ENCODE results near the gene TENM4.

TENM4 gene

DNA sequence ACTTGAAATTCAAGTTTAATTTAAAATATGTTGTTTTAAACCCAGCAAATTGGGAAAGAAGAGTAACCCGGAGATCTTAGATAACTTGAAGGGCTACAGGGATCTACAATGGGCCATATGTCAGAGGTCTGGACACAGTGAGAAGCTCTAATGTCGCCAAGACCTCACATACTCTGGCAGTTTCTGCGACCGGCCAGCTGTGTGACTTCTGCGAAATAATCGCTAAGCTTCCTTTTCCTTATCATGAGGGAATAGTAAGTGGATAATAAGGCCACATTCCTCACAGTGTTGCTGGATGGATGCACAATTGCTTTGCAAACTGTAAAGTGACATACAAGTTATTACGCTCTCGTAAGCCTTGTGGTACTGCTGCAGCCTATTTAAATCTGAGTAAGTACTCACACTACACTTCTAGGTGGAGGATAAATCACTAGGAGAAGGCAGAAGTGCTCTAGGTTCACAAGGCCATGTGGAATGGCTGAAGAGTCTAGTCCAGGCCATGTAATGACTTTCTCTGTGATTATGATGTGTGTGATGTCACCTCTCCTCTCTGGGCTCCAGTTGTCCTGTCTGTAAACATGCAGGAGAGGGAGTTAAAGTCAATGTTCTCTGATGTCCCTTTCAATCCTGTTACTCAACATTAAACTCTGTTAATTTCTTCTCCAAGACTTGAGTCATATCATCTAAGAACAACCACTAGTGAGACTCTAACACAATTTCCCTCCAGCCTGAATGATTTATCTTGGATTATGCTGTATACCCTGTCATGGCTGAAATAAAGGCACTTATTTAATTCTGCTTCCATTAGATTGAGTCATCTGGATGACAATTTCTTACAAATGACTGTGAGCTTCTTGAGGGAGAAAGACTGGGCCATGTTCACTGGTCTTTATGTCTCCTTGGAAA, 673.5 kb downstream of the TENM4 start:
- ChIA-PET POLR2A (no interaction called here), CTCF (interaction anchor here (1.0 kb wide), 1 partner anchor 72 kb away, joined by 3 read pairs; no protein-coding TSS in a partner anchor)
- TF ChIP-seq, protein P1, sequence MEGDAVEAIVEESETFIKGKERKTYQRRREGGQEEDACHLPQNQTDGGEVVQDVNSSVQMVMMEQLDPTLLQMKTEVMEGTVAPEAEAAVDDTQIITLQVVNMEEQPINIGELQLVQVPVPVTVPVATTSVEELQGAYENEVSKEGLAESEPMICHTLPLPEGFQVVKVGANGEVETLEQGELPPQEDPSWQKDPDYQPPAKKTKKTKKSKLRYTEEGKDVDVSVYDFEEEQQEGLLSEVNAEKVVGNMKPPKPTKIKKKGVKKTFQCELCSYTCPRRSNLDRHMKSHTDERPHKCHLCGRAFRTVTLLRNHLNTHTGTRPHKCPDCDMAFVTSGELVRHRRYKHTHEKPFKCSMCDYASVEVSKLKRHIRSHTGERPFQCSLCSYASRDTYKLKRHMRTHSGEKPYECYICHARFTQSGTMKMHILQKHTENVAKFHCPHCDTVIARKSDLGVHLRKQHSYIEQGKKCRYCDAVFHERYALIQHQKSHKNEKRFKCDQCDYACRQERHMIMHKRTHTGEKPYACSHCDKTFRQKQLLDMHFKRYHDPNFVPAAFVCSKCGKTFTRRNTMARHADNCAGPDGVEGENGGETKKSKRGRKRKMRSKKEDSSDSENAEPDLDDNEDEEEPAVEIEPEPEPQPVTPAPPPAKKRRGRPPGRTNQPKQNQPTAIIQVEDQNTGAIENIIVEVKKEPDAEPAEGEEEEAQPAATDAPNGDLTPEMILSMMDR (IDR thresholded peaks at IDR 0.05; ENCODE audit: control extremely low read depth, extremely low read depth, low read depth, missing control alignments) = no peak
- DNase-seq (ENCODE audit: extremely low spot score) = no peak

DNA sequence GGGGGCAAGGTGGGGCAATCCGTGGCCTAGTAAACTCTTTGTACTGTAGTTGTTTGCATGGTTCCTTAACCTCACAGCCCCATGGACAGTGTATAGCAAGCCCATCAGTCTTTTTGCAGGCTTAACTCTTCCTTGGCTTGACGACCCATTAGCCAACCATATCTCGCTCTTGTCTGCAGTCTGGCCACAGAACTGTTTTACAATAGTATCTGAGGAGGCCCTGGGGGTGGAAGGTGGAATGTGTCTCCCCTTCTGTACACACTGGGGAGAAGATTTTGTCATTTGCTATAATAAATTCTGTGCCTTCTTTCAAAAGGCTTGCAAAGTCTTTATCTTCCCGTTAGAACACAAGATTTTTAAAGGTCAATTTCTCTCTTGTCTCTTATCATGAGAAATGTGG, 675.9 kb downstream of the TENM4 start:
- CTCF ChIA-PET = no interaction called here
- POLR2A ChIA-PET = no interaction called here

GRCh38 chr11:78763664-78764063, 677.2 kb downstream of the TENM4 start:
- ChIA-PET POLR2A (no interaction called here), CTCF (interaction anchor here (1.0 kb wide), 1 partner anchor 11 kb away, joined by 3 read pairs; no protein-coding TSS in a partner anchor)
- DNase-seq (ENCODE audit: extremely low spot score) = no peak
- TF ChIP-seq, protein P1 (IDR thresholded peaks at IDR 0.05; ENCODE audit: control extremely low read depth, extremely low read depth, low read depth, missing control alignments) = no peak

More for the DNA sequence above, 675.9 kb downstream of the TENM4 start:
- TF ChIP-seq, protein P1 (IDR thresholded peaks at IDR 0.05; ENCODE audit: control extremely low read depth, extremely low read depth, low read depth, missing control alignments) = no peak
- no peak for DNase-seq (ENCODE audit: extremely low spot score)

DNA sequence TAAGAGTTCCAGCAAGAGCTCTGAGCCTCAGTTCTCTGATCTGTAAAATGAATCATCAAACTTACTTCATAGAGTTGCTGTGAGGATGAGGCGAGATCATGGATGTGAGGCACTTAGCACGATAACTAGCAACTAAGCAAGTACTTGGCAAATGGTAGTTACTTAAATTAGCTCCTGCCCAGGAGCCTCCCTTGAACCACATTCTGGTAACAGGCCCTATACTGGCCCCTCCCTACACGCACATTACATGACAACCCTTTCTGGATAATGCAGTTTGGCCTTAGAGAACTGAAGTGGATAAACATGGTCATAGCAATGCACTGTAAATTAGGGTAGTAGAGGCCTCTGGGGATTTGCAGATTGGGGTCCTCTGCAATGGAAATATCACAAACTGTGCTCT, 678.7 kb downstream of the TENM4 start:
- TF ChIP-seq, protein P1 (IDR thresholded peaks at IDR 0.05; ENCODE audit: control extremely low read depth, extremely low read depth, low read depth, missing control alignments) = no peak
- DNase-seq (ENCODE audit: extremely low spot score) = no peak
- POLR2A ChIA-PET = no interaction called here
- CTCF ChIA-PET = interaction anchor here (1.1 kb wide), 2 partner anchors 48 to 116 kb away, joined by 3 read pairs; no protein-coding TSS in a partner anchor

GRCh38 chr11:78759071-78759470, 681.8 kb downstream of the TENM4 start:
- ChIA-PET CTCF (interaction anchor here (1.1 kb wide), 1 partner anchor 113 kb away, joined by 3 read pairs; no protein-coding TSS in a partner anchor), POLR2A (no interaction called here)
- TF ChIP-seq, protein P1 (IDR thresholded peaks at IDR 0.05; ENCODE audit: control extremely low read depth, extremely low read depth, low read depth, missing control alignments) = no peak
- DNase-seq (ENCODE audit: extremely low spot score) = no peak

DNA sequence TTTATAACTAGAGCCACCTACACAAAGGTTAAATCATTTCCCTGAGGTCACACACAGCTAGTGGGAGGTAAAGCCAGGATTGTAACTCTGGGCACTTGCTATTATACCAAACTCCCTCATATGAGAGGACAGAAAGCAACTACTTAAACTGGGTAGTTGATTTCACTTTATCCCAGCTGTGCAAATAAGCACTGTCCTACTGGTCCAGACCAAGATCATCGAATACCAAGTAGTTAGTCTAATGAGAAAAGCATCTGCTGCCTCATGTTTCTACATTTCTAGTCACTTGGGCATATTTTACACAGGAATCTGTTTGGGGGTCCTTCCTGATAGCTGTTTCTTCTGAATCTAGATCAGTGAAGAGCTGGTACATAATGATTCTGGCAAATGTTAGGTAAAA, 687.5 kb downstream of the TENM4 start:
- TF ChIP-seq, protein P1 (IDR thresholded peaks at IDR 0.05; ENCODE audit: control extremely low read depth, extremely low read depth, low read depth, missing control alignments) = no peak
- POLR2A ChIA-PET = no interaction called here
- no peak for DNase-seq (ENCODE audit: extremely low spot score)
- CTCF ChIA-PET = interaction anchor here (1.1 to 1.6 kb wide), 2 partner anchors 10 to 37 kb away, joined by 3 to 5 read pairs; no protein-coding TSS in a partner anchor
